ENCODE measurements around the gene NGRN. TPM values are rescaled to one million over a fixed set of nuclear protein-coding genes. Genes with fewer than 3 reads are reported as not detected.

NGRN gene, protein sequence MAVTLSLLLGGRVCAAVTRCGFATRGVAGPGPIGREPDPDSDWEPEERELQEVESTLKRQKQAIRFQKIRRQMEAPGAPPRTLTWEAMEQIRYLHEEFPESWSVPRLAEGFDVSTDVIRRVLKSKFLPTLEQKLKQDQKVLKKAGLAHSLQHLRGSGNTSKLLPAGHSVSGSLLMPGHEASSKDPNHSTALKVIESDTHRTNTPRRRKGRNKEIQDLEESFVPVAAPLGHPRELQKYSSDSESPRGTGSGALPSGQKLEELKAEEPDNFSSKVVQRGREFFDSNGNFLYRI
- 65.0 and 72.8 TPM in 2 replicates for total RNA-seq (2014; rRNA removed; shearing (Covaris generic))
- 40.0 and 44.4 TPM in 2 replicates for total RNA-seq (2022)
- percentile 73 among the genes with signal in this experiment for Bru-seq, nascent RNA
- BruChase-seq, experiment 1, labeled RNA remaining after a 6-hour chase: percentile 78 among the genes with signal in this experiment
- BruChase-seq, experiment 2, labeled RNA remaining after a 2-hour chase: percentile 76 among the genes with signal in this experiment
- long read RNA-seq, full-length matches to known transcripts: 208 of 214 reads
- long read RNA-seq, partial matches to known transcripts: 2 of 214 reads
- long read RNA-seq, other reads (novel, unspliced or antisense): 4 of 214 reads

DNA sequence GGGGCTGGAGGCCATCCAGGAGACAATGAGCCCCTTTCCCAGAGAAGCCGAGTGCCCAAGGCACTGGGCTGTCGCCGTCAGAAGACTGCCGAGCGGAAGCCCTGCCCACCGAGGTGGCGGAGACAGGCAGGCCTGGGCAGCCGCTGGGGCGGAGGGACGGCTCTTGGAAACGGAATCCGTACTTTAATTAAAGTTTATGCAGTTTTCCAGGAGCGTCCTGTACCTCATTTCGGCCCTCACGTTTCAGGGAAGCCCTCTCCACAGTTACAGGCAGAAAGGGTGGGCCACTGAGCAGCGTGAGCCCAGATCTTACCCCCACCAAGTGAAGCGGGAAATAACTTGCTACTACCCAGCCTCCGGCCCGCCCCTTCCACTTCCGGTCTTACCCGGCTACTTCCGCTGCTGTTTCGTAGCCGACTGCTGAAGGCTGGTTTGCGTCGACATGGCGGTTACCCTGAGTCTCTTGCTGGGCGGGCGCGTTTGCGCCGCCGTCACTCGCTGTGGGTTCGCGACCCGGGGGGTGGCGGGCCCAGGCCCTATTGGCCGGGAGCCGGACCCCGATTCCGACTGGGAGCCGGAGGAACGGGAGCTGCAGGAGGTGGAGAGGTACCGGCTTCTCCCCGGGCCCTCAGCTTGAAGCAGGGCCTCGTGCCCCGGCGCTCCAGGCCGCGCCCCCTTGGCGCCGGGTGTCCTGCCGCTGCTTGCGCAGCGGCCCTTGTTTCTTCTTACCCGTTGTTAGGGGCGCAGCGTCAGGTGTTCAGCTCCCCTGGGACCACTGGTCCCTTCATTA is at the start of gene NGRN:
Gene NGRN, plus strand, starts transcription at position 402 of the 790 bp plus-strand sequence. Its CDS starts 41 bp downstream, at position 443.
- Histone ChIP-seq H4K20me1 (ENCODE audit: insufficient read depth, low read length) (peaks cover 13% of the 10 kb centered on the region; the same call in 1 of the 2 replicates), H2AFZ (ENCODE audit: low read length) (peak within 1 kb of the TSS; percentile 78), H3K4me1 (ENCODE audit: insufficient read depth, low read length, poor library complexity, severe bottlenecking) (peaks cover 43% of the 10 kb centered on the region), H3K4me2 (ENCODE audit: low read length) (peak within 1 kb of the TSS; percentile 87), H3K9me3 (ENCODE audit: low read length) (no peaks in the 10 kb centered on the region), H3K36me3 (ENCODE audit: insufficient read depth, low read length) (peaks cover 32% of the 10 kb centered on the region), H3K27ac (ENCODE audit: low read depth, low read length, poor library complexity, severe bottlenecking) (peak within 1 kb of the TSS; percentile 81), H3K9me2 (ENCODE audit: insufficient read depth, low read length) (no peaks in the 10 kb centered on the region), H3K79me2 (ENCODE audit: insufficient read depth, low read depth, low read length) (peaks cover 43% of the 10 kb centered on the region), H3K4me3 (ENCODE audit: low read depth, low read length, poor library complexity, severe bottlenecking) (peak within 1 kb of the TSS; percentile 74)
- CTCF ChIA-PET (ENCODE audit: unreplicated experiment): interaction anchor here (0.7 kb wide), 1 partner anchor 193 kb away, joined by 3 read pairs; no protein-coding TSS in a partner anchor
- intact Hi-C loops (cut with micrococcal nuclease; ENCODE audit: unreplicated experiment): loop anchor here (1.0 to 5.0 kb wide), 3 partner anchors 31 to 667 kb away; partner anchors contain the start of genes GDPGP1 and HDDC3
- POLR2A ChIA-PET: interaction anchor here (0.7 to 1.1 kb wide), 3 partner anchors 31 to 74 kb away, joined by 3 to 5 read pairs (median 4); partner anchors contain the start of gene GDPGP1
- TF ChIP-seq EZH2phosphoT487 (IDR thresholded peaks at IDR 0.05; ENCODE audit: borderline replicate concordance, low read depth, low read length): no peak
- TF ChIP-seq, protein P1, sequence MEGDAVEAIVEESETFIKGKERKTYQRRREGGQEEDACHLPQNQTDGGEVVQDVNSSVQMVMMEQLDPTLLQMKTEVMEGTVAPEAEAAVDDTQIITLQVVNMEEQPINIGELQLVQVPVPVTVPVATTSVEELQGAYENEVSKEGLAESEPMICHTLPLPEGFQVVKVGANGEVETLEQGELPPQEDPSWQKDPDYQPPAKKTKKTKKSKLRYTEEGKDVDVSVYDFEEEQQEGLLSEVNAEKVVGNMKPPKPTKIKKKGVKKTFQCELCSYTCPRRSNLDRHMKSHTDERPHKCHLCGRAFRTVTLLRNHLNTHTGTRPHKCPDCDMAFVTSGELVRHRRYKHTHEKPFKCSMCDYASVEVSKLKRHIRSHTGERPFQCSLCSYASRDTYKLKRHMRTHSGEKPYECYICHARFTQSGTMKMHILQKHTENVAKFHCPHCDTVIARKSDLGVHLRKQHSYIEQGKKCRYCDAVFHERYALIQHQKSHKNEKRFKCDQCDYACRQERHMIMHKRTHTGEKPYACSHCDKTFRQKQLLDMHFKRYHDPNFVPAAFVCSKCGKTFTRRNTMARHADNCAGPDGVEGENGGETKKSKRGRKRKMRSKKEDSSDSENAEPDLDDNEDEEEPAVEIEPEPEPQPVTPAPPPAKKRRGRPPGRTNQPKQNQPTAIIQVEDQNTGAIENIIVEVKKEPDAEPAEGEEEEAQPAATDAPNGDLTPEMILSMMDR (conservative IDR thresholded peaks at IDR 0.05; ENCODE audit: low read length): no peak
- BruUV-seq (replicated peaks): no TSS peak
- peak; percentile 93 for DNase-seq (ENCODE audit: low spot score)

DNA sequence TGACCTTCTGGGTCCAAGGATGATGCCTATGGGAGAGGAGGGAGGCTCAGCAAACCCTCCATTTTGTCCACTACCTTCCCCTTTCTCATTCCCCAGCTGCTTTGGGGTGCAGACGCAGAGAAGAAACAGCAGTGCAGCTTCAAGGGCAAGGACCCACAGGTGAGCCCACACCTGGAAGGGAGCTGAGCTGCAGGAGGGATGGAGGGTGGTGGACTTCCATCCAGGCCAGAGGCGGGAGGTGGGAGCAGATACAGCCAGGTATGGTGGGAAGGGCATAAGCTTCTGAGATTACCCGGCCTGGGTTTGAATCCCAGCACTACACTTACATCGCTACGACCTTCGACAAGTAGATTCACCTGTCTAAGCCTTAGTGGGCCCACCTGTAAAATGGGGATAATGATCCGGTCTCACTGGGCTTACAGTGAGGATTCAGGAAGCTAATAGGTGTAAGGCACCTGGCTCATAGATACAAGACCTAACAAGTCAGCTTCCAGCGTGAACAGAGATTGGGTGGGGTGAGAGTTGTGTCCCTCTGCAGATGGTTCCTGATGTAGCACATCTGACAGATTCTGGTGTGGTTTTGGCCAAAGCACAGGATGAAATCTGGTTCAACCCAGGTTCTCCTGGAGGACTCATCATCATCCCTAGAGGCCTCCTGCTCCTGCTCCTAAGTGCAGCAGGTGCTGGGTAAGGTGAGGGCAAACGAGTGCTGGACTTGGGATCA is 47.6 kb upstream of the NGRN start:
- no peak overlapping the region for H3K27ac ChIP-seq (ENCODE audit: low read depth, low read length, poor library complexity, severe bottlenecking)
- no peaks in the 10 kb centered on the region for H3K9me3 ChIP-seq (ENCODE audit: low read length)
- POLR2A ChIA-PET: interaction anchor here (0.5 kb wide), 1 partner anchor 22 kb away, joined by 3 read pairs; no protein-coding TSS in a partner anchor
- H2AFZ ChIP-seq (ENCODE audit: low read length): no peak overlapping the region
- CTCF ChIA-PET (ENCODE audit: unreplicated experiment): no interaction called here
- TF ChIP-seq, protein P1 (conservative IDR thresholded peaks at IDR 0.05; ENCODE audit: low read length): no peak
- TF ChIP-seq EZH2phosphoT487 (IDR thresholded peaks at IDR 0.05; ENCODE audit: borderline replicate concordance, low read depth, low read length): no peak
- no peaks in the 10 kb centered on the region for H3K79me2 ChIP-seq (ENCODE audit: insufficient read depth, low read depth, low read length)
- no peaks in the 10 kb centered on the region for H4K20me1 ChIP-seq (ENCODE audit: insufficient read depth, low read length)
- H3K4me3 ChIP-seq (ENCODE audit: low read depth, low read length, poor library complexity, severe bottlenecking): no peak overlapping the region
- no peak overlapping the region for H3K4me2 ChIP-seq (ENCODE audit: low read length)
- no TSS peak for BruUV-seq (replicated peaks)
- H3K4me1 ChIP-seq (ENCODE audit: insufficient read depth, low read length, poor library complexity, severe bottlenecking): peaks cover 11% of the 10 kb centered on the region
- peaks cover 5% of the 10 kb centered on the region; the same call in 1 of the 2 replicates for H3K36me3 ChIP-seq (ENCODE audit: insufficient read depth, low read length)
- DNase-seq (ENCODE audit: low spot score): no peak
- intact Hi-C loops (cut with micrococcal nuclease; ENCODE audit: unreplicated experiment): no loop called here
- H3K9me2 ChIP-seq (ENCODE audit: insufficient read depth, low read length): no peaks in the 10 kb centered on the region

Measured in OCI-LY7 (cell line).